Upper lobe of left lung (tissue), 4 donors: ENCODE data around the gene GDPD2.

Source experiments
- EP300 ChIP-seq, 4 donors: sonication (generic); formaldehyde crosslinking; IDR thresholded peaks; one replicate each; pipeline ENCODE4 v1.5.1; 2017; ENCODE audit warnings: antibody characterized with exemption in 4 of 4, control low read depth in 2 of 4
- POLR2AphosphoS5 ChIP-seq, 2 donors: sonication (generic); formaldehyde crosslinking; IDR thresholded peaks; one replicate each; pipeline ENCODE4 v1.5.1; 2017; ENCODE audit warnings: antibody characterized with exemption in 2 of 2

- no peak for TF ChIP-seq EP300 (IDR thresholded peaks at IDR 0.05)
- no peak for TF ChIP-seq POLR2AphosphoS5 (IDR thresholded peaks at IDR 0.05)
Measured at GRCh38 chrX:70442224-70442623, 19.1 kb downstream of the GDPD2 start.
